Caco-2 (cell line): ENCODE data around the gene PTK6. TPM values are rescaled to one million over a fixed set of nuclear protein-coding genes. Genes with fewer than 3 reads are reported as not detected.
A peak's percentile ranks its signal among the peaks of the same experiment; 100 is the strongest.

ENCODE experiments used
- BruUV-seq: library from RNA; stranded (reverse); fragments of 400-500 nt; replicated peaks from 2 replicates; lab custom pipeline; 2021; lab: Mats Ljungman, UMichigan
- CTCF ChIA-PET: fragments of 300-600 bp; sonication (Branson Sonifier 250); formaldehyde crosslinking; loops from one replicate; lab custom pipeline; 2022; ENCODE audit warnings: antibody characterized with exemption; lab: Charles Lee
- POLR2A ChIA-PET: fragments of 300-600 bp; sonication (Branson Sonifier 250); formaldehyde crosslinking; loops from one replicate; lab custom pipeline; 2022; ENCODE audit warnings: antibody characterized with exemption; lab: Charles Lee
- DNase-seq, 2 experiments: peaks; one replicate each; pipeline versions ENCODE4 v3.0.0 to v3.0.0-alpha.2; 2020 to 2022
- H3K27me3 ChIP-seq: replicated peaks from 2 replicates; pipeline ENCODE4 v1.6.0; 2011; ENCODE audit warnings: low read length; ENCODE audit not compliant: control insufficient read depth, insufficient read depth
- H3K36me3 ChIP-seq: 2 replicates; pipeline ENCODE4 v1.5.1; 2011; ENCODE audit warnings: low read length; ENCODE audit not compliant: control insufficient read depth, insufficient read depth
- H3K4me1 ChIP-seq: fragments of 250-450 bp; sonication (Bioruptor Pico); 2 replicates; pipeline ENCODE4 v1.5.1; 2020; ENCODE audit warnings: mild to moderate bottlenecking
- H3K4me3 ChIP-seq: 2 replicates; pipeline ENCODE4 v1.5.1; 2011; ENCODE audit warnings: low read depth, mild to moderate bottlenecking, control low read depth, low read length
- H3K9me3 ChIP-seq: fragments of 250-450 bp; sonication (Bioruptor Pico); 2 replicates; pipeline ENCODE4 v1.5.1; 2020; ENCODE audit warnings: mild to moderate bottlenecking, moderate library complexity
- H3K27ac Mint-ChIP-seq: one replicate; pipeline ENCODE4 v1.8.0; 2022; ENCODE audit warnings: mixed read lengths; ENCODE audit not compliant: unreplicated experiment
- H3K27me3 Mint-ChIP-seq: one replicate; pipeline ENCODE4 v1.8.0; 2022; ENCODE audit warnings: mixed read lengths; ENCODE audit not compliant: insufficient read depth, unreplicated experiment
- H3K36me3 Mint-ChIP-seq: one replicate; pipeline ENCODE4 v1.8.0; 2022; ENCODE audit warnings: mild to moderate bottlenecking, mixed read lengths; ENCODE audit not compliant: insufficient read depth, unreplicated experiment
- H3K4me1 Mint-ChIP-seq: one replicate; pipeline ENCODE4 v1.8.0; 2022; ENCODE audit warnings: low read depth, mixed read lengths; ENCODE audit not compliant: unreplicated experiment
- H3K4me3 Mint-ChIP-seq: one replicate; pipeline ENCODE4 v1.8.0; 2022; ENCODE audit warnings: mild to moderate bottlenecking, moderate library complexity, mixed read lengths; ENCODE audit not compliant: unreplicated experiment
- H3K9me3 Mint-ChIP-seq: one replicate; pipeline ENCODE4 v1.8.0; 2022; ENCODE audit warnings: mixed read lengths; ENCODE audit not compliant: unreplicated experiment
- CTCF ChIP-seq, 2 experiments: fragments of 200-600 bp in 1 of 2; IDR thresholded peaks; 1 replicate in 1 of 2; 2 replicates in 1 of 2; pipeline versions ENCODE4 v1.5.1 to v1.8.0; 2011 to 2022; ENCODE audit warnings: antibody characterized with exemption in 1 of 2, control low read depth in 1 of 2, inconsistent platforms in 1 of 2, low read depth in 1 of 2, low read length in 1 of 2, mild to moderate bottlenecking in 1 of 2, moderate library complexity in 1 of 2; ENCODE audit not compliant: insufficient read depth in 1 of 2, severe bottlenecking in 1 of 2, unreplicated experiment in 1 of 2
- intact Hi-C: fragments of 100-400 bp; cut with micrococcal nuclease; formaldehyde crosslinking; loops from one replicate; pipeline ENCODE4 v1.10.0; 2022; ENCODE audit not compliant: unreplicated experiment
- total RNA-seq: library from RNA; stranded (reverse); gene quantifications from 2 replicates; pipeline ENCODE4 v1.2.3, GENCODE V29; 2022

The PTK6 gene
- total RNA-seq, 1 experiment from 2014 or later, result 0.64 TPM

GRCh38 chr20:63496596-63497120 lies 40.5 kb downstream of the PTK6 start:
- POLR2A ChIA-PET, result interaction anchor here (0.5 to 1.0 kb wide), 2 partner anchors 25 to 88 kb away, joined by 3 to 4 read pairs; no protein-coding TSS in a partner anchor
- Histone ChIP-seq H3K9me3 (no peaks in the 10 kb centered on the region), H3K36me3 (no peaks in the 10 kb centered on the region), H3K4me1 (peaks cover 6% of the 10 kb centered on the region; the same call in 1 of the 2 replicates), H3K27me3 (no peaks in the 10 kb centered on the region), H3K4me3 (no peak overlapping the region)
- intact Hi-C loops, result loop anchor here (1.0 kb wide), 1 partner anchor 24 kb away; the partner anchor contains the start of gene PPDPF
- Mint-ChIP-seq H3K9me3 (peaks cover 15% of the 10 kb centered on the region), H3K27ac (no peak overlapping the region), H3K4me1 (no peaks in the 10 kb centered on the region), H3K36me3 (no peaks in the 10 kb centered on the region), H3K4me3 (no peak overlapping the region), H3K27me3 (no peaks in the 10 kb centered on the region)
- DNase-seq, result peak in 1 of 2 experiments; percentile 51
- CTCF ChIA-PET, result interaction anchor here (0.5 to 2.9 kb wide), 14 partner anchors 13 to 938 kb away, joined by 3 to 15 read pairs (median 3); partner anchors contain the start of gene PPDPF
- no peak for TF ChIP-seq CTCF (IDR thresholded peaks at IDR 0.05; ENCODE audit: insufficient read depth in 1 of 2, low read depth in 1 of 2, low read length in 1 of 2, severe bottlenecking in 1 of 2, unreplicated experiment in 1 of 2)
- no TSS peak for BruUV-seq

GRCh38 chr20:63495741-63496595 lies 41.2 kb downstream of the PTK6 start:
- peak; percentile 98 for TF ChIP-seq CTCF (IDR thresholded peaks at IDR 0.05; ENCODE audit: insufficient read depth in 1 of 2, low read depth in 1 of 2, low read length in 1 of 2, severe bottlenecking in 1 of 2, unreplicated experiment in 1 of 2)
- Histone ChIP-seq H3K27me3 (no peaks in the 10 kb centered on the region), H3K4me1 (peaks cover 6% of the 10 kb centered on the region; the same call in 1 of the 2 replicates), H3K36me3 (no peaks in the 10 kb centered on the region), H3K9me3 (no peaks in the 10 kb centered on the region), H3K4me3 (no peak overlapping the region)
- peak; percentile 74 to 84 for DNase-seq
- H3K27ac Mint-ChIP-seq, result no peak overlapping the region
- peaks cover 20% of the 10 kb centered on the region for H3K9me3 Mint-ChIP-seq
- no TSS peak for BruUV-seq
- no peak overlapping the region for H3K4me3 Mint-ChIP-seq
- no peaks in the 10 kb centered on the region for H3K36me3 Mint-ChIP-seq
- ChIA-PET CTCF (interaction anchor here (0.6 to 2.9 kb wide), 13 partner anchors 12 to 938 kb away, joined by 3 to 15 read pairs (median 3); partner anchors contain the start of gene PPDPF), POLR2A (interaction anchor here (1.0 kb wide), 1 partner anchor 25 kb away, joined by 4 read pairs; no protein-coding TSS in a partner anchor)
- intact Hi-C loops, result loop anchor here (1.0 kb wide), 1 partner anchor 24 kb away; the partner anchor contains the start of gene PPDPF
- H3K27me3 Mint-ChIP-seq, result no peaks in the 10 kb centered on the region
- H3K4me1 Mint-ChIP-seq, result no peaks in the 10 kb centered on the region

GRCh38 chr20:63495167-63495720 lies 41.9 kb downstream of the PTK6 start:
- no TSS peak for BruUV-seq
- Mint-ChIP-seq H3K9me3 (peaks cover 20% of the 10 kb centered on the region), H3K4me3 (no peak overlapping the region), H3K27ac (no peak overlapping the region), H3K4me1 (no peaks in the 10 kb centered on the region), H3K27me3 (no peaks in the 10 kb centered on the region), H3K36me3 (no peaks in the 10 kb centered on the region)
- H3K4me3 ChIP-seq, result no peak overlapping the region
- H3K27me3 ChIP-seq, result no peaks in the 10 kb centered on the region
- DNase-seq, result no peak
- no peak for TF ChIP-seq CTCF (IDR thresholded peaks at IDR 0.05; ENCODE audit: insufficient read depth in 1 of 2, low read depth in 1 of 2, low read length in 1 of 2, severe bottlenecking in 1 of 2, unreplicated experiment in 1 of 2)
- H3K4me1 ChIP-seq, result peaks cover 6% of the 10 kb centered on the region; the same call in 1 of the 2 replicates
- H3K9me3 ChIP-seq, result no peaks in the 10 kb centered on the region
- CTCF ChIA-PET, result interaction anchor here (0.6 to 2.9 kb wide), 4 partner anchors 8 to 26 kb away, joined by 3 to 15 read pairs (median 8); partner anchors contain the start of gene PPDPF
- POLR2A ChIA-PET, result no interaction called here
- H3K36me3 ChIP-seq, result no peaks in the 10 kb centered on the region
- intact Hi-C loops, result no loop called here
